ENCODE data around the gene RBM45.

- TF ChIP-seq, protein P1, sequence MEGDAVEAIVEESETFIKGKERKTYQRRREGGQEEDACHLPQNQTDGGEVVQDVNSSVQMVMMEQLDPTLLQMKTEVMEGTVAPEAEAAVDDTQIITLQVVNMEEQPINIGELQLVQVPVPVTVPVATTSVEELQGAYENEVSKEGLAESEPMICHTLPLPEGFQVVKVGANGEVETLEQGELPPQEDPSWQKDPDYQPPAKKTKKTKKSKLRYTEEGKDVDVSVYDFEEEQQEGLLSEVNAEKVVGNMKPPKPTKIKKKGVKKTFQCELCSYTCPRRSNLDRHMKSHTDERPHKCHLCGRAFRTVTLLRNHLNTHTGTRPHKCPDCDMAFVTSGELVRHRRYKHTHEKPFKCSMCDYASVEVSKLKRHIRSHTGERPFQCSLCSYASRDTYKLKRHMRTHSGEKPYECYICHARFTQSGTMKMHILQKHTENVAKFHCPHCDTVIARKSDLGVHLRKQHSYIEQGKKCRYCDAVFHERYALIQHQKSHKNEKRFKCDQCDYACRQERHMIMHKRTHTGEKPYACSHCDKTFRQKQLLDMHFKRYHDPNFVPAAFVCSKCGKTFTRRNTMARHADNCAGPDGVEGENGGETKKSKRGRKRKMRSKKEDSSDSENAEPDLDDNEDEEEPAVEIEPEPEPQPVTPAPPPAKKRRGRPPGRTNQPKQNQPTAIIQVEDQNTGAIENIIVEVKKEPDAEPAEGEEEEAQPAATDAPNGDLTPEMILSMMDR (IDR thresholded peaks at IDR 0.05) = no peak
- TF ChIP-seq POLR2A (IDR thresholded peaks at IDR 0.05) (no peak), EP300 (IDR thresholded peaks at IDR 0.05) (no peak)
These were observed 10.9 kb downstream of the RBM45 start for GRCh38 chr2:178123163-178123562.
